Natural killer cell (primary cell): Measurements from ENCODE around the gene ADGRB3. TPM values are rescaled to one million over a fixed set of nuclear protein-coding genes. Genes with fewer than 3 reads are reported as not detected.

Source experiments
- ATAC-seq, 3 donors: fragments of 150-1000 bp in 2 of 3; fragments of 200-7000 bp in 1 of 3; cut with Tn5 transposase; 1 replicate in 1 of 3; 2 replicates in 2 of 3; pipeline ENCODE4 v1.10.0; 2021; ENCODE audit warnings: mild to moderate bottlenecking in 2 of 3, moderate library complexity in 2 of 3
- DNase-seq, 2 donors: peaks; one replicate each; pipeline versions ENCODE4 v3.0.0 to v3.0.0-alpha.2; 2013 to 2021; ENCODE audit warnings: mixed read lengths in 1 of 2
- H3K27ac ChIP-seq: one replicate; pipeline ENCODE4 v1.5.1; 2013; ENCODE audit warnings: mild to moderate bottlenecking, low read length
- H3K27me3 ChIP-seq: one replicate; pipeline ENCODE4 v1.6.1; 2013; ENCODE audit warnings: low read length; ENCODE audit not compliant: control insufficient read depth, insufficient read depth
- H3K36me3 ChIP-seq: one replicate; pipeline ENCODE4 v1.6.1; 2013; ENCODE audit warnings: low read length; ENCODE audit not compliant: control insufficient read depth, insufficient read depth
- H3K4me1 ChIP-seq: one replicate; pipeline ENCODE4 v1.6.1; 2013; ENCODE audit warnings: low read length; ENCODE audit not compliant: control insufficient read depth, insufficient read depth
- H3K4me3 ChIP-seq: one replicate; pipeline ENCODE4 v1.5.1; 2013; ENCODE audit warnings: low read length
- H3K9me3 ChIP-seq: one replicate; pipeline ENCODE4 v1.6.1; 2013; ENCODE audit warnings: low read length; ENCODE audit not compliant: control insufficient read depth, insufficient read depth
- H3K27ac Mint-ChIP-seq, 2 donors: one replicate each; pipeline ENCODE4 v1.8.0; 2022; ENCODE audit warnings: mild to moderate bottlenecking in 2 of 2, mixed read lengths in 2 of 2, moderate library complexity in 1 of 2
- H3K27me3 Mint-ChIP-seq, 2 donors: one replicate each; pipeline ENCODE4 v1.8.0; 2022; ENCODE audit warnings: low read depth in 2 of 2, mixed read lengths in 2 of 2
- H3K36me3 Mint-ChIP-seq: one replicate; pipeline ENCODE4 v1.8.0; 2022; ENCODE audit warnings: mixed read lengths
- H3K4me1 Mint-ChIP-seq, 2 donors: one replicate each; pipeline ENCODE4 v1.8.0; 2022; ENCODE audit warnings: mixed read lengths in 2 of 2
- H3K4me3 Mint-ChIP-seq: one replicate; pipeline ENCODE4 v1.8.0; 2022; ENCODE audit warnings: mild to moderate bottlenecking, moderate library complexity, mixed read lengths
- H3K9me3 Mint-ChIP-seq, 2 donors: one replicate each; pipeline ENCODE4 v1.8.0; 2022; ENCODE audit warnings: mixed read lengths in 2 of 2
- WGBS: methylation state at CpG from one replicate; pipeline ENCODE4 v1.1.7; 2013; ENCODE audit warnings: missing lambda C conversion rate; ENCODE audit not compliant: insufficient coverage; 5-methylcytosine and 5-hydroxymethylcytosine counted together
- intact Hi-C: fragments of 100-400 bp; cut with micrococcal nuclease; formaldehyde crosslinking; loops from one replicate; pipeline ENCODE4 v1.14.2; 2022
- total RNA-seq, 4 donors: library from RNA; stranded (reverse); fragments of 120-200 nt in 1 of 4; gene quantifications; one replicate each; pipeline versions ENCODE4 v1.2.3 to v1.2.4, GENCODE V29; 2013 to 2022
- TF ChIP-seq, protein P1 (sequence below): fragments of 200-600 bp; IDR thresholded peaks from one replicate; pipeline ENCODE4 v1.8.0; 2022; ENCODE audit warnings: antibody characterized with exemption

The ADGRB3 gene
- total RNA-seq, 3 donors from 2014 or later (not counting 1 experiment from before 2014, with no cell fraction given), result not detected

DNA sequence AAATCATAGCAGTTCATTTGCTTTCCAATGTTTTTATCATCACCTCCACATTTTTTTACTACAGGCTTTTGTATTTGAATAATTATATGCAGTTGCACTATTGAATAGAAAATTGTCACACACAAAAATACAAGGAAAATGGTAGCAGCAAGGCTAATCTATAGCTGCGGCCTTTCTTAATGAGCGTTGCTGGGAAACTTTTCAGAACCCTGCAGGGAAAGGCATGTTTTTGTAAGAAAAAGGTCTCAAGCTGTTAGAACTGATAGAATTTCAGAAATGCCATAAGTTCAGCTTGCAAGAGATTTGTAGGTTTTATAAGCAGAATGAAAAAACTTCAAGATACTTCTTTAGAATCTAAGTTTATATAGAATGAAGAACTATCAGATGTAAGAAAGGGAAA is 625.9 kb downstream of the ADGRB3 start:
- H3K36me3 Mint-ChIP-seq, result peaks cover 23% of the 10 kb centered on the region
- no peaks in the 10 kb centered on the region for H3K36me3 ChIP-seq
- no peaks in the 10 kb centered on the region for H3K4me1 Mint-ChIP-seq
- no peak overlapping the region for H3K4me3 Mint-ChIP-seq
- ATAC-seq (no peak), DNase-seq (no peak)
- no peaks in the 10 kb centered on the region for H3K27me3 Mint-ChIP-seq
- H3K4me3 ChIP-seq, result no peak overlapping the region
- 93% methylated on average over 2 of the region's 2 CpGs for WGBS
- H3K9me3 Mint-ChIP-seq, result peaks cover 15 to 16% of the 10 kb centered on the region in 2 donors
- TF ChIP-seq, protein P1, sequence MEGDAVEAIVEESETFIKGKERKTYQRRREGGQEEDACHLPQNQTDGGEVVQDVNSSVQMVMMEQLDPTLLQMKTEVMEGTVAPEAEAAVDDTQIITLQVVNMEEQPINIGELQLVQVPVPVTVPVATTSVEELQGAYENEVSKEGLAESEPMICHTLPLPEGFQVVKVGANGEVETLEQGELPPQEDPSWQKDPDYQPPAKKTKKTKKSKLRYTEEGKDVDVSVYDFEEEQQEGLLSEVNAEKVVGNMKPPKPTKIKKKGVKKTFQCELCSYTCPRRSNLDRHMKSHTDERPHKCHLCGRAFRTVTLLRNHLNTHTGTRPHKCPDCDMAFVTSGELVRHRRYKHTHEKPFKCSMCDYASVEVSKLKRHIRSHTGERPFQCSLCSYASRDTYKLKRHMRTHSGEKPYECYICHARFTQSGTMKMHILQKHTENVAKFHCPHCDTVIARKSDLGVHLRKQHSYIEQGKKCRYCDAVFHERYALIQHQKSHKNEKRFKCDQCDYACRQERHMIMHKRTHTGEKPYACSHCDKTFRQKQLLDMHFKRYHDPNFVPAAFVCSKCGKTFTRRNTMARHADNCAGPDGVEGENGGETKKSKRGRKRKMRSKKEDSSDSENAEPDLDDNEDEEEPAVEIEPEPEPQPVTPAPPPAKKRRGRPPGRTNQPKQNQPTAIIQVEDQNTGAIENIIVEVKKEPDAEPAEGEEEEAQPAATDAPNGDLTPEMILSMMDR, result no peak
- no peaks in the 10 kb centered on the region for H3K4me1 ChIP-seq
- H3K27me3 ChIP-seq, result no peaks in the 10 kb centered on the region
- H3K9me3 ChIP-seq, result no peaks in the 10 kb centered on the region
- no peak overlapping the region for H3K27ac Mint-ChIP-seq
- intact Hi-C loops, result no loop called here
- H3K27ac ChIP-seq, result no peak overlapping the region

DNA sequence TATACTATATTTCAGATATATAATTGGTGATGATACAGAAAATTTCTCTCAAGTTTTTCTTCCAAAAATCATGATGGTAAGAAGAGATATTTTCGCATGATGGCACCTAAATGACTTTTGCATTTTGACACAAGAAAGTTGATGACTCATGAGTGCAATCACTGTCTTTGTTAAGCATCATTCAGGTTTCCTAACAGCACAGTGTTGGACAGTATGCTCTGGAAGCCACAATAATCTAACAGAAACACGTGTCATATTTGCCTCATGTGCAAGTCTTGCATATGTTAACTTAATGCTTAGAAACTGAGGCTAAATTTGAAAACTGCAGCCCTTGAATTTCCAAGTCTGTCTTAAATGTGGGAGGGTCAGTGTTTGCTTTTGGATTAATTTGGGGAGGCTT is 628.2 kb downstream of the ADGRB3 start:
- Histone ChIP-seq H3K9me3 (no peaks in the 10 kb centered on the region), H3K4me1 (no peaks in the 10 kb centered on the region), H3K4me3 (no peak overlapping the region), H3K27ac (no peak overlapping the region), H3K27me3 (no peaks in the 10 kb centered on the region), H3K36me3 (no peaks in the 10 kb centered on the region)
- 93% methylated on average over 2 of the region's 2 CpGs for WGBS
- Mint-ChIP-seq H3K4me1 (no peaks in the 10 kb centered on the region), H3K27ac (no peak overlapping the region), H3K27me3 (no peaks in the 10 kb centered on the region), H3K36me3 (peaks cover 13% of the 10 kb centered on the region), H3K4me3 (no peak overlapping the region), H3K9me3 (peaks cover 9 to 10% of the 10 kb centered on the region in 2 donors)
- TF ChIP-seq, protein P1, result no peak
- intact Hi-C loops, result no loop called here
- no peak for DNase-seq
- no peak for ATAC-seq

DNA sequence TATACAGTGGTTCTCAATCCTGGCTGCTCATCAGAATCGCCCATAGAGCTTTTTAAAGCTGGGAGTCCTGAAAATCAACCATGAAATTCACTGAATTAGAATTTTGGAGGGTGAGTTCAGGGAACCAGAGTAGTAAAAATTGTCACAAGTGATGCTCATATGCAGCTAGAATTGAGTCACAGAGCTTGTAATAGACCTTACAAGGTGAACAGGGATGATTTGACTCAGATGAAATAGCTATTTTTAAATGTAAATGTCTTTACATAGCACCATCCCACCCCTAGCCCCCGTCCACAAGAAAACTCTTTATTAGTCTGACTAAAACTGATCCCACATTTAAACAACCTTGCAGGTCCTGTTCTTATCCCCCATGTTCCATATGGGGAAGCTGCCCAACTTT is 630.0 kb downstream of the ADGRB3 start:
- Mint-ChIP-seq H3K4me3 (no peak overlapping the region), H3K36me3 (peaks cover 6% of the 10 kb centered on the region), H3K9me3 (peaks cover 8 to 9% of the 10 kb centered on the region in 2 donors), H3K4me1 (no peaks in the 10 kb centered on the region), H3K27ac (no peak overlapping the region), H3K27me3 (no peaks in the 10 kb centered on the region)
- intact Hi-C loops, result no loop called here
- no peak for DNase-seq
- TF ChIP-seq, protein P1, result no peak
- no peak overlapping the region for H3K27ac ChIP-seq
- H3K27me3 ChIP-seq, result no peaks in the 10 kb centered on the region
- H3K36me3 ChIP-seq, result no peaks in the 10 kb centered on the region
- no peak for ATAC-seq
- H3K9me3 ChIP-seq, result no peaks in the 10 kb centered on the region
- no peaks in the 10 kb centered on the region for H3K4me1 ChIP-seq
- H3K4me3 ChIP-seq, result no peak overlapping the region
- 67% methylated on average over 2 of the region's 2 CpGs for WGBS

DNA sequence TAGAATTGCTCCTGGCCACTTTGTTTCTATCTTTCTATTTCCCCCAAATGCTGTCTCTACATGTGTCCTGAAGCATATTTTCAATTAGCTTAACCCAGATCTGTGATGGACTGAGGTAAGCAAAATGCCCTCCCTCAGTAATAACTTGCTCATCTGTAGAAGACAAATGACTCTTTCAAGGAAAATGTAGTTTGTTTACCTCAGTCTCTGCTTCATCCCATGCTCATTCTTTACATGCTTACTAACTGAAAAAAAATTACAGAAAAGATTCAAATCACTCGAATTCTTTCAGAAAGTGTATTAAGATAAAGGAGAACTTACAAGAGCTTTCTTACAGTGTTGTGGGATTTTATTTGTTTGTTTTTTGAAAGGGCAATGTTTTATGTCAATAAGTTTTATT is 630.6 kb downstream of the ADGRB3 start:
- H3K27ac Mint-ChIP-seq, result no peak overlapping the region
- ATAC-seq, result no peak
- no peaks in the 10 kb centered on the region for H3K36me3 ChIP-seq
- no peaks in the 10 kb centered on the region for H3K27me3 Mint-ChIP-seq
- H3K9me3 ChIP-seq, result no peaks in the 10 kb centered on the region
- no CpG with 5 or more reads among the region's 1 CpG for WGBS
- H3K4me3 ChIP-seq, result no peak overlapping the region
- H3K4me1 ChIP-seq, result no peaks in the 10 kb centered on the region
- no peak for DNase-seq
- no peak overlapping the region for H3K27ac ChIP-seq
- intact Hi-C loops, result no loop called here
- TF ChIP-seq, protein P1, result no peak
- no peak overlapping the region for H3K4me3 Mint-ChIP-seq
- no peaks in the 10 kb centered on the region for H3K27me3 ChIP-seq
- peaks cover 8 to 9% of the 10 kb centered on the region in 2 donors for H3K9me3 Mint-ChIP-seq
- H3K4me1 Mint-ChIP-seq, result no peaks in the 10 kb centered on the region
- H3K36me3 Mint-ChIP-seq, result peaks cover 6% of the 10 kb centered on the region
